HL-60 (cell line): ENCODE results near the gene NODAL.

ENCODE experiments used
- POLR2AphosphoS5 ChIP-seq: IDR thresholded peaks from 2 replicates; pipeline ENCODE4 v1.6.1; 2012; ENCODE audit warnings: low read depth
- TF ChIP-seq, protein P1 (sequence below): IDR thresholded peaks from one replicate; pipeline ENCODE4 v1.5.1; 2011; ENCODE audit warnings: low read length, control low read depth, inconsistent platforms; ENCODE audit not compliant: insufficient read depth

DNA sequence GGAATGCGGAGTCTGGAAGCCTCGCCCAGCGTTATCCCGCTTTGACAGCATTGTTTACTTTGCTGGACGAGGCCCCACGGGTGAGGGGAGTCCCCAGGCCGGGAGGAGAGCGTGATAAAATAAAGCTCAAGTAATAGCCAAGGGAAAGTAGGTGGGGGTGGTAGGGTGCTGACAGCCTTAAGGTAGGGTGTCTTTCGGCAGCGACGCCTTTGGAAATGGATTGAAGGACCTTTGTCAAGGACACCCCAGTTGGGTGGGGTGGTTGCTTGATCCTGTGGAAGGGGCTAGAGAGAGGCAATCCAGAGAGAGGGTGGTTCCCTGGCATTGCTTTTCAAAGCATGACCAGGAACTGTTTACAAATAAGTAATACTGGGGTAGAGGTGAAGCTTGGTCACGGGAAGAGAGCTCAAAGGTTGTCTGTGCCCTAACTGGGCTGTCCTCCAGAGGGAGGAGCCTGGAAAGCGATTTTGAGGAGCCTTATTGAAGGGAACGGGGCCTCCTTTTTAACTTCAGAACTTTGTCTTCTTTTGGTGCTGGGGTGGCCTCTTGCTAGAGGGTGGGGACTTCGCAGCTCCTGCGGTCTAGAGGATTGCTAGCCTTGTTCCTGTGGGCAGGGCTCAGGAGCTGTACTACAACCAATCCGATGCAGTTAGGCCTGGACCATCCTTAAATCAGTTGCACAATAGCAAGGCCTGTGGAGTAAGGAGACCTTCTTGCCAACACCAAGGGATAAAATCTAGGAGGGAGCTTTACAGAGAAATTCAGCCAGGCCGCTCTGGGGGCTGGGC, 36.2 kb downstream of the NODAL start:
- TF ChIP-seq, protein P1, sequence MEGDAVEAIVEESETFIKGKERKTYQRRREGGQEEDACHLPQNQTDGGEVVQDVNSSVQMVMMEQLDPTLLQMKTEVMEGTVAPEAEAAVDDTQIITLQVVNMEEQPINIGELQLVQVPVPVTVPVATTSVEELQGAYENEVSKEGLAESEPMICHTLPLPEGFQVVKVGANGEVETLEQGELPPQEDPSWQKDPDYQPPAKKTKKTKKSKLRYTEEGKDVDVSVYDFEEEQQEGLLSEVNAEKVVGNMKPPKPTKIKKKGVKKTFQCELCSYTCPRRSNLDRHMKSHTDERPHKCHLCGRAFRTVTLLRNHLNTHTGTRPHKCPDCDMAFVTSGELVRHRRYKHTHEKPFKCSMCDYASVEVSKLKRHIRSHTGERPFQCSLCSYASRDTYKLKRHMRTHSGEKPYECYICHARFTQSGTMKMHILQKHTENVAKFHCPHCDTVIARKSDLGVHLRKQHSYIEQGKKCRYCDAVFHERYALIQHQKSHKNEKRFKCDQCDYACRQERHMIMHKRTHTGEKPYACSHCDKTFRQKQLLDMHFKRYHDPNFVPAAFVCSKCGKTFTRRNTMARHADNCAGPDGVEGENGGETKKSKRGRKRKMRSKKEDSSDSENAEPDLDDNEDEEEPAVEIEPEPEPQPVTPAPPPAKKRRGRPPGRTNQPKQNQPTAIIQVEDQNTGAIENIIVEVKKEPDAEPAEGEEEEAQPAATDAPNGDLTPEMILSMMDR, result no peak
- no peak; the same call in 1 of the 2 replicates for TF ChIP-seq POLR2AphosphoS5
